B cell (primary cell): ENCODE data around the gene GPR3.

Experiments used
- EZH2 ChIP-seq: IDR thresholded peaks from 2 replicates; pipeline ENCODE4 v1.6.1; 2012; ENCODE audit warnings: borderline replicate concordance, low read depth, mild to moderate bottlenecking, moderate library complexity, low read length; ENCODE audit not compliant: insufficient read depth, poor library complexity, severe bottlenecking
- TF ChIP-seq, protein P1 (sequence below): fragments of 200-600 bp; IDR thresholded peaks from one replicate; pipeline ENCODE4 v1.8.0; 2022; ENCODE audit warnings: antibody characterized with exemption, mild to moderate bottlenecking

DNA sequence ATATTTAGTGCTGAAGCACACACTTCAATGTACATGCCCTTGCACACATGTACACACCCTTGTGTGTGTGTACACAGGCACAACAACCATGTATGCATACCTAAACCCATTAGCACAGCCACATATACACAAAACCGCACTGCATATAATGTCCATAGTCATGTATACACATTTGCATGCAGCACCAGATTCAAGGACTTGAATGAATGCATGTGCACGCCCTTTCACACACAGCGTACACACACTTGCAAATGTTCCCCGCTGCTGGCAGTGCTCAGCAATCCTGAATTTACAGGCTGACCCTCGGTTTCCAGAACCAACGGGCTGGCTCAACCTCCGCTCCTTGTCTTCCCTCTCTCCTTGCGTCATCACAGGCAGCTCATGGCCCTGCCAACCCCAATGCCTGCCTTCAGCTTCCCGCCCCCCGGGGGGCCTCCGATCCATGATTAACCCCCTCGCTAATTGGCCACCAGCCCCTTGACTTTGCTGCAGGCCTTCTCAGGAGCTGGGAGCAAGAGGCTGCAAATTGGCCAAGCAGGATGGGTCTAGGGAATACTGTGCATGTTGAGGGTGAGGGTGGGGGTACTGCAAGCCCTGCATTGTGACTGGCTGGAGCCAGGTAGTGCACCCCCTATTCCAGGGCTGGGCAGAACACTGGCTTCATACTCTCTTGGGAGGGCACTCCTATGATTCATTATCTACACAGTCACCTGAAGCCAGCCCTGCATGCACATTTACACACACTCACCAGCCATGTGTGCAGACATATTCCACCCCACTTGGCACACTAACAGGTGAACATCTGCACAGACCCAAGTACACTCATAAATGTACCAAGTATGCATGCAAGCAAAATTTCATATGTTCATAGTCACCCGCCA lies 7.9 kb downstream of the GPR3 start:
- TF ChIP-seq, protein P1, sequence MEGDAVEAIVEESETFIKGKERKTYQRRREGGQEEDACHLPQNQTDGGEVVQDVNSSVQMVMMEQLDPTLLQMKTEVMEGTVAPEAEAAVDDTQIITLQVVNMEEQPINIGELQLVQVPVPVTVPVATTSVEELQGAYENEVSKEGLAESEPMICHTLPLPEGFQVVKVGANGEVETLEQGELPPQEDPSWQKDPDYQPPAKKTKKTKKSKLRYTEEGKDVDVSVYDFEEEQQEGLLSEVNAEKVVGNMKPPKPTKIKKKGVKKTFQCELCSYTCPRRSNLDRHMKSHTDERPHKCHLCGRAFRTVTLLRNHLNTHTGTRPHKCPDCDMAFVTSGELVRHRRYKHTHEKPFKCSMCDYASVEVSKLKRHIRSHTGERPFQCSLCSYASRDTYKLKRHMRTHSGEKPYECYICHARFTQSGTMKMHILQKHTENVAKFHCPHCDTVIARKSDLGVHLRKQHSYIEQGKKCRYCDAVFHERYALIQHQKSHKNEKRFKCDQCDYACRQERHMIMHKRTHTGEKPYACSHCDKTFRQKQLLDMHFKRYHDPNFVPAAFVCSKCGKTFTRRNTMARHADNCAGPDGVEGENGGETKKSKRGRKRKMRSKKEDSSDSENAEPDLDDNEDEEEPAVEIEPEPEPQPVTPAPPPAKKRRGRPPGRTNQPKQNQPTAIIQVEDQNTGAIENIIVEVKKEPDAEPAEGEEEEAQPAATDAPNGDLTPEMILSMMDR = no peak
- no peak for TF ChIP-seq EZH2
